DND-41 (cell line): ENCODE measurements around the gene YARS1.

Experiments
- EZH2 ChIP-seq: IDR thresholded peaks from 3 replicates; pipeline ENCODE4 v1.6.1; 2012; ENCODE audit warnings: borderline replicate concordance, low read depth, mild to moderate bottlenecking, moderate library complexity, low read length, inconsistent platforms; ENCODE audit not compliant: severe bottlenecking
- TF ChIP-seq, protein P1 (sequence below): IDR thresholded peaks from 2 replicates; pipeline ENCODE4 v1.5.1; 2012; ENCODE audit warnings: borderline replicate concordance, low read length, moderate library complexity, mild to moderate bottlenecking; ENCODE audit not compliant: poor library complexity, severe bottlenecking; ENCODE audit errors: extremely low read depth

DNA sequence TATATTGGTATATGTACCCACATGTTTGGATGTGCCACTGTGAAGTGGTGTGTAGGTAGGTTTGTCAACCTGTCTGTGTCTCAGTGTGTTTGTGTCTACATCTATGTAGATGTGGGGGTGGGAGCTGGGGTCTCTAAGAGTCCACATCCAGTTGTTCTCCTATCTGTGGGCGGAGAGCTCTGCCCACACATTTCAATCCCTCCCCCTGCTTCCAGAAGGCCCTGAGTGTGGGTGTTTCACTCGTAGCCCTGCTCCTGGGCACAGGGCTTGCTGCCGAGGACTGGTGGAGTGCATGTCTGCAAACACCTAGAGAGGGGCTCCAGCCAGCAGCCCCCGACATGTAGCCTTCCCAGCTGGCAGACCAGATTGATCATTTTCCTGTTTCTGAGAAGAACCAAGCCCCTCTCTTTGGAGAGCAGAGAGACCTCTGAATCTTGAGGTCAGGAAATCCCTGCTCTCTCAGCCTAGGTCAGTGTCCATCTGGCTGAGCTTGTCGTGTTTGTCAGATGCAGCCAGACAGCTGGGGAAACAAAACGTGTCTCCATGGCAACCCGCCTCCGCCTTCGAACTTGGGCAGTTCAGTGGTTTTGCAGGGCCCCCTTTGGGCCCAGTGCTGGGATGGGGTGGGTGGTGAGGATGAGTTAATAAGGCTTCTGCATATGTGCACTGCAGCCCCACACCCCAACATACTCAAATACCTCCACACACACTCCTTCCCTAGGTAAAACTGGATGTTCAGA, 83.4 kb downstream of the YARS1 start:
- TF ChIP-seq, protein P1, sequence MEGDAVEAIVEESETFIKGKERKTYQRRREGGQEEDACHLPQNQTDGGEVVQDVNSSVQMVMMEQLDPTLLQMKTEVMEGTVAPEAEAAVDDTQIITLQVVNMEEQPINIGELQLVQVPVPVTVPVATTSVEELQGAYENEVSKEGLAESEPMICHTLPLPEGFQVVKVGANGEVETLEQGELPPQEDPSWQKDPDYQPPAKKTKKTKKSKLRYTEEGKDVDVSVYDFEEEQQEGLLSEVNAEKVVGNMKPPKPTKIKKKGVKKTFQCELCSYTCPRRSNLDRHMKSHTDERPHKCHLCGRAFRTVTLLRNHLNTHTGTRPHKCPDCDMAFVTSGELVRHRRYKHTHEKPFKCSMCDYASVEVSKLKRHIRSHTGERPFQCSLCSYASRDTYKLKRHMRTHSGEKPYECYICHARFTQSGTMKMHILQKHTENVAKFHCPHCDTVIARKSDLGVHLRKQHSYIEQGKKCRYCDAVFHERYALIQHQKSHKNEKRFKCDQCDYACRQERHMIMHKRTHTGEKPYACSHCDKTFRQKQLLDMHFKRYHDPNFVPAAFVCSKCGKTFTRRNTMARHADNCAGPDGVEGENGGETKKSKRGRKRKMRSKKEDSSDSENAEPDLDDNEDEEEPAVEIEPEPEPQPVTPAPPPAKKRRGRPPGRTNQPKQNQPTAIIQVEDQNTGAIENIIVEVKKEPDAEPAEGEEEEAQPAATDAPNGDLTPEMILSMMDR, result no peak
- TF ChIP-seq EZH2, result no peak
